GM18505 (cell line): ENCODE data around the gene MAPK10.

Source experiments
- ATAC-seq: cut with Tn5 transposase; IDR thresholded peaks from one replicate; pipeline ENCODE4 v1.9.1; 2021; ENCODE audit not compliant: unreplicated experiment
- POLR2A ChIP-seq: IDR thresholded peaks from 4 replicates; pipeline ENCODE4 v1.6.1; 2011; ENCODE audit warnings: borderline replicate concordance; ENCODE audit not compliant: insufficient read depth, insufficient read length; ENCODE audit errors: extremely low read depth

The MAPK10 gene

GRCh38 chr4:86247320-86247719, 112.5 kb downstream of the MAPK10 start:
- TF ChIP-seq POLR2A, result no peak
- no peak for ATAC-seq

GRCh38 chr4:86243750-86244149, 116.1 kb downstream of the MAPK10 start:
- no peak for ATAC-seq

GRCh38 chr4:86242677-86243076, 117.2 kb downstream of the MAPK10 start:
- no peak for ATAC-seq

More at GRCh38 chr4:86243750-86244149, 116.1 kb downstream of the MAPK10 start:
- TF ChIP-seq POLR2A, result no peak

GRCh38 chr4:86235549-86235948, 124.3 kb downstream of the MAPK10 start:
- no peak for ATAC-seq
- TF ChIP-seq POLR2A, result no peak

More at GRCh38 chr4:86242677-86243076, 117.2 kb downstream of the MAPK10 start:
- no peak for TF ChIP-seq POLR2A

GRCh38 chr4:86233681-86234080, 126.2 kb downstream of the MAPK10 start:
- no peak for TF ChIP-seq POLR2A
- ATAC-seq, result no peak

- no peak for TF ChIP-seq POLR2A
- ATAC-seq, result no peak
These were observed 126.8 kb downstream of the MAPK10 start for GRCh38 chr4:86233090-86233489.

GRCh38 chr4:86223472-86223871, 136.4 kb downstream of the MAPK10 start:
- no peak for TF ChIP-seq POLR2A
- peak; percentile 96 for ATAC-seq

- no peak for TF ChIP-seq POLR2A
- no peak for ATAC-seq
These were observed 138.9 kb downstream of the MAPK10 start for GRCh38 chr4:86221002-86221401.

GRCh38 chr4:86220121-86220520, 139.7 kb downstream of the MAPK10 start:
- no peak for ATAC-seq
- no peak for TF ChIP-seq POLR2A

- ATAC-seq, result no peak
These were observed 140.9 kb downstream of the MAPK10 start for GRCh38 chr4:86218746-86219473.

GRCh38 chr4:86203176-86203575, 156.7 kb downstream of the MAPK10 start:
- TF ChIP-seq POLR2A, result no peak
- no peak for ATAC-seq

More at GRCh38 chr4:86218746-86219473, 140.9 kb downstream of the MAPK10 start:
- no peak for TF ChIP-seq POLR2A

GRCh38 chr4:86185659-86186058, 174.2 kb downstream of the MAPK10 start:
- no peak for ATAC-seq

GRCh38 chr4:86184901-86185285, 175.0 kb downstream of the MAPK10 start:
- no peak for TF ChIP-seq POLR2A
- ATAC-seq, result no peak

More at GRCh38 chr4:86185659-86186058, 174.2 kb downstream of the MAPK10 start:
- no peak for TF ChIP-seq POLR2A

GRCh38 chr4:86184216-86184900, 175.5 kb downstream of the MAPK10 start:
- TF ChIP-seq POLR2A, result no peak
- no peak for ATAC-seq
